Measurements from ENCODE around the gene A4GALT. TPM values are rescaled to one million over a fixed set of nuclear protein-coding genes. Genes with fewer than 3 reads are reported as not detected.

A4GALT gene
- total and polyA plus RNA-seq, 2 of the 13 experiments (the other 11 are each of a cell fraction or from before 2014, with no cell fraction given), result 0.09 to 1.1 TPM

DNA sequence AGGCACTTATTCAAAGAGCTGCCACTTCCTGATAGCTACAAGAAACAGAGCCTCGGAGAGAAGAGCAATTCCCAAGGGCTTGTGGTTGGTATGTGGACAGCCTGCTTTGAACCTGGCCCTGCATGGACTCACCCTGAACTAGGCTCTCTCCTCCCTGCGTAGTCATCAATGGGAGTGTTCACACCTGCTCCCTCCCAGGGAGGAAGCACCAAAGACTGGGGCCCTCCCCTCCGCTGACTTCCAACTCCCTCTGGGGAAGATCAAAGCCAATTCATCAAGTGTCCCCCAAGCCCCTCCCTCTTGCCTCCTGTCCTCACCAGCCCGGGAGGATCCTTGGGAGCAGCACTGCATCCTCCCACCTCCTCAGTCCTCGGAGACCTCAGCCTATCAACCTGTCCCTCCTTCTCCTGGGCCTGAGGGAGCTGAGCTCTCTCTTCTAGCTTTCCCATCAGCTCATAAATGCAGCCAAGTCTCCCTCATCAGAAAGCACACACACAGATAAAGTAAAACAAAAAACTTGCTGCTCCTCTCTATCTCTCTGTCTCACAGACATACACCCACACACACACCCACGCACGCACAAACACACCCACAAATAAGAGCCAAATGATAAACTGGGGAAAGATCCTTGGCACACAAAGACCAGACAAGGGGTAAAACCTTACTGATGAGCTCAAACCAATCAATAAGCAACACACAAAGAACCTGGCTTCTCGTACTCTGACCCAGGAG, 3.3 kb downstream of the A4GALT start:
- no peaks in the 10 kb centered on the region for H3K79me2 ChIP-seq (ENCODE audit: insufficient read depth, low read length)
- intact Hi-C loops (cut with micrococcal nuclease; ENCODE audit: unreplicated experiment) (no loop called here), in situ Hi-C loops (cut with HindIII; ENCODE audit: extremely low pct_ligation_motif_present, low pct_unique_long_range_greater_than_20kb) (no loop called here)
- peak overlapping the region; percentile 24; the same call in 1 of the 2 replicates for H3K4me2 ChIP-seq (ENCODE audit: low read depth, low read length)
- DNase-seq (ENCODE audit: low spot score), result no peak
- H4K20me1 ChIP-seq (ENCODE audit: insufficient read depth, low read length), result no peaks in the 10 kb centered on the region
- no peak for TF ChIP-seq ZSCAN31 (CRISPR knock-in tag; IDR thresholded peaks at IDR 0.05; ENCODE audit: low read depth)
- no peak for TF ChIP-seq NR3C1 (CRISPR knock-in tag; IDR thresholded peaks at IDR 0.05)
- TF ChIP-seq, protein P1, sequence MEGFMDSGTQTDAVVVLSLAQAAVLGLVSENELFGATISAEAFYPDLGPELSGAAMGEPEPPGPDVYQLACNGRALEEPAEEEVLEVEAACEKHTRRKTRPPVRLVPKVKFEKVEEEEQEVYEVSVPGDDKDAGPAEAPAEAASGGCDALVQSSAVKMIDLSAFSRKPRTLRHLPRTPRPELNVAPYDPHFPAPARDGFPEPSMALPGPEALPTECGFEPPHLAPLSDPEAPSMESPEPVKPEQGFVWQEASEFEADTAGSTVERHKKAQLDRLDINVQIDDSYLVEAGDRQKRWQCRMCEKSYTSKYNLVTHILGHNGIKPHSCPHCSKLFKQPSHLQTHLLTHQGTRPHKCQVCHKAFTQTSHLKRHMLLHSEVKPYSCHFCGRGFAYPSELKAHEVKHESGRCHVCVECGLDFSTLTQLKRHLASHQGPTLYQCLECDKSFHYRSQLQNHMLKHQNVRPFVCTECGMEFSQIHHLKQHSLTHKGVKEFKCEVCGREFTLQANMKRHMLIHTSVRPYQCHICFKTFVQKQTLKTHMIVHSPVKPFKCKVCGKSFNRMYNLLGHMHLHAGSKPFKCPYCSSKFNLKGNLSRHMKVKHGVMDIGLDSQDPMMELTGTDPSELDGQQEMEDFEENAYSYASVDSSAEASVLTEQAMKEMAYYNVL (CRISPR knock-in tag; IDR thresholded peaks at IDR 0.05; ENCODE audit: borderline replicate concordance), result no peak
- no peak for TF ChIP-seq ZNF576 (CRISPR knock-in tag; IDR thresholded peaks at IDR 0.05)
- TF ChIP-seq JARID2 (CRISPR knock-in tag; IDR thresholded peaks at IDR 0.05; ENCODE audit: insufficient replicate concordance), result no peak
- TF ChIP-seq SMAD9 (CRISPR knock-in tag; IDR thresholded peaks at IDR 0.05), result no peak
- no peak for TF ChIP-seq ATAD3A (CRISPR knock-in tag; IDR thresholded peaks at IDR 0.05)
- no peak for TF ChIP-seq FOXJ3 (CRISPR knock-in tag; IDR thresholded peaks at IDR 0.05; ENCODE audit: borderline replicate concordance)
- no peak for TF ChIP-seq ZNF558 (CRISPR knock-in tag; IDR thresholded peaks at IDR 0.05; ENCODE audit: borderline replicate concordance)
- H2AFZ ChIP-seq (ENCODE audit: low read length), result no peak overlapping the region
- POLR2A ChIA-PET, result no interaction called here
- peaks cover 9 to 50% of the 10 kb centered on the region in 2 experiments for H3K27me3 ChIP-seq (ENCODE audit: control insufficient read depth in 1 of 2, insufficient read depth in 2 of 2, low read length in 2 of 2)
- no TSS peak for BruUV-seq (replicated peaks)
- ATAC-seq, result no peak
- H3K4me3 ChIP-seq (replicated peaks in 1 of 3; ENCODE audit: insufficient read depth in 1 of 3, low read depth in 2 of 3, low read length in 3 of 3), result no peak overlapping the region
- H3K9ac ChIP-seq (ENCODE audit: insufficient read depth, low read depth, low read length), result no peak overlapping the region
- FAIRE-seq, result no peak
- no peaks in the 10 kb centered on the region for H3K36me3 ChIP-seq (replicated peaks in 1 of 2; ENCODE audit: control insufficient read depth in 1 of 2, insufficient read depth in 2 of 2, low read length in 2 of 2)
- H3K27ac ChIP-seq (ENCODE audit: extremely low read length, insufficient read depth, low read length), result no peak overlapping the region
- peaks cover 48% of the 10 kb centered on the region for H3K4me1 ChIP-seq (ENCODE audit: insufficient read depth, low read length)
- WGBS (ENCODE audit: low lambda C conversion rate), result 26% methylated on average over 8 of the region's 8 CpGs
- no peaks in the 10 kb centered on the region for H3K9me3 ChIP-seq (ENCODE audit: low read length)
- CTCF ChIA-PET (ENCODE audit: low intra/inter-chr PET ratio, low total read pairs), result no interaction called here

Measured in HepG2 (cell line).